Ramos (cell line): ENCODE data around the gene SNTB2.

Experiments used
- in situ Hi-C: fragments of 300-500 bp; cut with MboI; formaldehyde crosslinking; loops from one replicate; pipeline ENCODE4 v1.14.3; 2022; ENCODE audit warnings: low sequenced_read_pairs; ENCODE audit not compliant: unreplicated experiment

Gene SNTB2

GRCh38 chr16:69179328-69180010 lies 7.5 kb upstream of the SNTB2 start:
- in situ Hi-C loops: no loop called here

GRCh38 chr16:69180011-69180338 lies 7.0 kb upstream of the SNTB2 start:
- in situ Hi-C loops: no loop called here

GRCh38 chr16:69182730-69183416 lies 4.1 kb upstream of the SNTB2 start:
- in situ Hi-C loops: no loop called here

GRCh38 chr16:69187446-69188235 lies 677 bp downstream of the SNTB2 start:
- in situ Hi-C loops: no loop called here

GRCh38 chr16:69188236-69188549 lies 1.2 kb downstream of the SNTB2 start:
- in situ Hi-C loops: no loop called here

- in situ Hi-C loops: no loop called here
These were observed 1.8 kb downstream of the SNTB2 start for GRCh38 chr16:69188716-69189115.

- in situ Hi-C loops: no loop called here
These were observed 3.2 kb downstream of the SNTB2 start for GRCh38 chr16:69190046-69190588.

- in situ Hi-C loops: no loop called here
These were observed 3.6 kb downstream of the SNTB2 start for GRCh38 chr16:69190598-69190997.

- in situ Hi-C loops: no loop called here
These were observed 4.2 kb downstream of the SNTB2 start for GRCh38 chr16:69191136-69191535.

- in situ Hi-C loops: no loop called here
These were observed 6.9 kb downstream of the SNTB2 start for GRCh38 chr16:69193855-69194254.

GRCh38 chr16:69194488-69194887 lies 7.5 kb downstream of the SNTB2 start:
- in situ Hi-C loops: no loop called here

GRCh38 chr16:69195369-69196029 lies 8.5 kb downstream of the SNTB2 start:
- in situ Hi-C loops: no loop called here

GRCh38 chr16:69197573-69197972 lies 10.6 kb downstream of the SNTB2 start:
- in situ Hi-C loops: no loop called here

GRCh38 chr16:69199382-69199781 lies 12.4 kb downstream of the SNTB2 start:
- in situ Hi-C loops: no loop called here

GRCh38 chr16:69201291-69201690 lies 14.3 kb downstream of the SNTB2 start:
- in situ Hi-C loops: no loop called here

GRCh38 chr16:69201787-69202186 lies 14.8 kb downstream of the SNTB2 start:
- in situ Hi-C loops: no loop called here

GRCh38 chr16:69204172-69204571 lies 17.2 kb downstream of the SNTB2 start:
- in situ Hi-C loops: no loop called here

- in situ Hi-C loops: no loop called here
These were observed 22.8 kb downstream of the SNTB2 start for GRCh38 chr16:69209735-69210134.

- in situ Hi-C loops: no loop called here
These were observed 30.5 kb downstream of the SNTB2 start for GRCh38 chr16:69217433-69217832.

- in situ Hi-C loops: no loop called here
These were observed 32.3 kb downstream of the SNTB2 start for GRCh38 chr16:69219279-69219678.

GRCh38 chr16:69223882-69224281 lies 36.9 kb downstream of the SNTB2 start:
- in situ Hi-C loops: no loop called here
